ENCODE results near the gene B3GNT2.
"Not testable (repeated sequence)": the region's sequence is repeated elsewhere in the genome, so short reads cannot be mapped to it uniquely, and the experiment has no call there.

The B3GNT2 gene

GRCh38 chr2:62248226-62248625, 52.3 kb downstream of the B3GNT2 start:
- DNase-seq: no peak

DNA sequence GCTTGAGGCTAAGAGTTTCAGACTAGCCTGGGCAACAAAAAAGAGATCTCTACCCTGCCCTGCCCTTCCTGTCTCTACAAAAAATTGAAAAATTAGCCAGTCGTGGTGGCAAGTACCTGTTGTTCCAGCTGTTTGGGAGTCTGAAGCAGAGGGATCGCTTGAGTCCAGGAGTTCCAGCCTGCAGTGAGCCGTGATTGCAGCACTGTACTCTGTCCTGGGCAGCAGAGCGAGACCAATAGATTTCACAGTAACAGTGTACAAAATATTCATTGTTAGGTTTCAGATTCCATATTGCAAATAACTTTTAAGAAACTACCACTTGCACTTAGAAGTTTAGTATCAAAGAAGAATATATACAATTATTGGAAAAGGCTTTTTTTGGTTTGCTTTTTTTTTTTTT, 54.3 kb downstream of the B3GNT2 start:
- DNase-seq: no peak

GRCh38 chr2:62254424-62255266, 58.7 kb downstream of the B3GNT2 start:
- DNase-seq: no peak

- DNase-seq: no peak
These were observed 61.6 kb downstream of the B3GNT2 start for GRCh38 chr2:62257466-62257865.

DNA sequence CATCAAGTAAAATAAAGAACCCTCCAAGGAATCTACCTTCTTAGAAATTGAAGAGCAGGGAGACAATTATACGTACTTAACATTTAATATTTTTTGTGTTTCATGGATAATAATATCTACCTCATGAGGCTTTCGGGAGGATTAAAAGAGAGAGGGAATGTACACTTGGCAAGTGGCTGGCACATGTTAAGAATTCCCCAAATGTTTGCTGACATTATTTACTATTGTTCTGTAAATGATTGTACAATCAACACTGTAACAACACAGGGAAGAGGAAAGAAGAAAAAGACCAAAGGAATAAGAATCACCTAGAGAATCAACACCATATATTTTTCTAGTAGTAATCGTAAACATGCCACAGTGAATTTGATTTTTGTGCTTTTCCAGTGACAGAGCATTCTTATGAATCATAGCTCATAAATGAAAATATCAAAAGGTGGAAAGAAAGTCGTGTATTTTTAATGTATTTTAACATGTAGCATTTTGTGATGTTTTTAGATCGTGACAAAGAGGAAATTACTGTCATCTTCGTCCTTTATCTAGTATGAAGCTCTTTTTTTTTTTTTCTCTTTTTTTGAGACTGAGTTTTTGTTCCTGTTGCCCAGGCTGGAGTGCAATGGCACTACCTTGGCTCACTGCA, 67.3 kb downstream of the B3GNT2 start:
- DNase-seq: no peak

DNA sequence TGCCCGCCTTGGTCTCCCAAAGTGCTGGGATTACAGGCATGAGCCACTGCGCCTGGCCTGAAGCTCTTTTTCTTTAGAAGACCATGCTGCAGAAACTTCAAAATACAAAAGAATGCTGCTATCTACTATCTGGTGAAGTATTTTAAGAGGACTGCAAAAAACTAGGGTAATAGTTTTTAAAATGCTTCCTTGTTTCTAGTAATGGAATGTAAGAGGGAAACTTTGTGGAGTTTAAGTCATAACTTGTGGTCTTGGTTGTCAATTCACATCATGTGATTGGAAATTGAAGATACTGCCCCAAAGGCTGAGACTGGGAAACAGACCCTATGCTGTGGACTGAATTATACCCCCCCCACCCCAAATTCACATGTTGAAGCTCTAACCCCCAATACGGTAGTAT, 68.3 kb downstream of the B3GNT2 start:
- DNase-seq: no peak

GRCh38 chr2:62265106-62265505, 69.2 kb downstream of the B3GNT2 start:
- DNase-seq: peak in 1 of 2 donors; percentile 2

- no peak for DNase-seq
These were observed 70.6 kb downstream of the B3GNT2 start for GRCh38 chr2:62266433-62267038.

- no peak for DNase-seq
These were observed 71.8 kb downstream of the B3GNT2 start for GRCh38 chr2:62267696-62268095.

DNA sequence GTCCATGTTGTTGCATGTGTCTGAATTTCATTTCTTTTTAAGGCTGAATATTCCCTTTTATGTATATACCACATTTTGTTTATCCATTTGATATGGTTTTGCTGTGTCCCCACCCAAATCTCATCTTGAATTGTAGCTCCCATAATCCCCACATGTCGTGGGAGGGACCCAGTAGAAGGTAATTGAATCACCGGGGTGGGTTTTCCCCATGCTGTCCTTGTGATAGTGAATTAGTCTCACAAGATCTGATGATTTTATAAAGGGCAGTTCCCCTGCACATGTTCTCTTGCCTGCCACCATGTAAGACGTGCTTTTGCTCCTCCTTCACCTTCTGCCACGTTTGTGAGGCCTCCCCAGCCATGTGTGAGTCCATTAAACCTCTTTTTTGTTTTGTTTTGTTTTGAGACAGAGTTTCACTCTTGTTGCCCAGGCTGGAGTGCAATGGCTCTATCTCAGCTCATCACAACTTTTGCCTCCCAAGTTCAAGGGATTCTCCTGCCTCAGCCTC, 72.8 kb downstream of the B3GNT2 start:
- DNase-seq: not testable (repeated sequence)

GRCh38 chr2:62270728-62271127, 74.8 kb downstream of the B3GNT2 start:
- no peak for DNase-seq

Measured in CD4-positive, alpha-beta T cell treated with Interleukin-1 beta for 1 hour (primary cell).